ENCODE measurements around the gene RABGAP1. TPM values are rescaled to one million over a fixed set of nuclear protein-coding genes. Genes with fewer than 3 reads are reported as not detected.

Gene RABGAP1
- total RNA-seq, 1 experiment from 2014 or later = 55.4 TPM

GRCh38 chr9:123062351-123063176 is 121.7 kb downstream of the RABGAP1 start:
- no peaks in the 10 kb centered on the region for H3K27me3 ChIP-seq (replicated peaks; ENCODE audit: control insufficient read depth, insufficient read depth, low read length)
- H3K36me3 Mint-ChIP-seq (ENCODE audit: insufficient read depth, unreplicated experiment) = peaks cover 36% of the 10 kb centered on the region
- H3K9me3 ChIP-seq = no peaks in the 10 kb centered on the region
- H3K9me3 Mint-ChIP-seq (ENCODE audit: unreplicated experiment) = no peaks in the 10 kb centered on the region
- no peak for TF ChIP-seq CTCF (IDR thresholded peaks at IDR 0.05; ENCODE audit: insufficient read depth in 1 of 2, low read depth in 1 of 2, low read length in 1 of 2, severe bottlenecking in 1 of 2, unreplicated experiment in 1 of 2)
- H3K4me1 Mint-ChIP-seq (ENCODE audit: low read depth, unreplicated experiment) = no peaks in the 10 kb centered on the region
- CTCF ChIA-PET = no interaction called here
- DNase-seq = no peak
- H3K36me3 ChIP-seq (ENCODE audit: control insufficient read depth, insufficient read depth, low read length) = no peaks in the 10 kb centered on the region
- no peaks in the 10 kb centered on the region for H3K27me3 Mint-ChIP-seq (ENCODE audit: insufficient read depth, unreplicated experiment)
- H3K27ac Mint-ChIP-seq (ENCODE audit: unreplicated experiment) = no peak overlapping the region
- no peak overlapping the region for H3K4me3 ChIP-seq (ENCODE audit: low read depth, low read length)
- POLR2A ChIA-PET = no interaction called here
- intact Hi-C loops (cut with micrococcal nuclease; ENCODE audit: unreplicated experiment) = no loop called here
- peaks cover 5% of the 10 kb centered on the region; the same call in 1 of the 2 replicates for H3K4me1 ChIP-seq
- BruUV-seq (replicated peaks) = no TSS peak
- no peak overlapping the region for H3K4me3 Mint-ChIP-seq (ENCODE audit: unreplicated experiment)

- no peaks in the 10 kb centered on the region for H3K9me3 Mint-ChIP-seq (ENCODE audit: unreplicated experiment)
- no peak overlapping the region for H3K4me3 Mint-ChIP-seq (ENCODE audit: unreplicated experiment)
- Histone ChIP-seq H3K4me1 (peaks cover 5% of the 10 kb centered on the region; the same call in 1 of the 2 replicates), H3K27me3 (replicated peaks; ENCODE audit: control insufficient read depth, insufficient read depth, low read length) (no peaks in the 10 kb centered on the region), H3K9me3 (no peaks in the 10 kb centered on the region), H3K4me3 (ENCODE audit: low read depth, low read length) (no peak overlapping the region), H3K36me3 (ENCODE audit: control insufficient read depth, insufficient read depth, low read length) (no peaks in the 10 kb centered on the region)
- H3K27me3 Mint-ChIP-seq (ENCODE audit: insufficient read depth, unreplicated experiment) = no peaks in the 10 kb centered on the region
- no TSS peak for BruUV-seq (replicated peaks)
- no peaks in the 10 kb centered on the region for H3K4me1 Mint-ChIP-seq (ENCODE audit: low read depth, unreplicated experiment)
- intact Hi-C loops (cut with micrococcal nuclease; ENCODE audit: unreplicated experiment) = no loop called here
- POLR2A ChIA-PET = no interaction called here
- TF ChIP-seq CTCF (IDR thresholded peaks at IDR 0.05; ENCODE audit: insufficient read depth in 1 of 2, low read depth in 1 of 2, low read length in 1 of 2, severe bottlenecking in 1 of 2, unreplicated experiment in 1 of 2) = no peak
- DNase-seq = no peak
- no peak overlapping the region for H3K27ac Mint-ChIP-seq (ENCODE audit: unreplicated experiment)
- CTCF ChIA-PET = no interaction called here
- peaks cover 35% of the 10 kb centered on the region for H3K36me3 Mint-ChIP-seq (ENCODE audit: insufficient read depth, unreplicated experiment)
These were observed 122.4 kb downstream of the RABGAP1 start for GRCh38 chr9:123063177-123063598.

GRCh38 chr9:123063896-123064295 is 123.1 kb downstream of the RABGAP1 start:
- intact Hi-C loops (cut with micrococcal nuclease; ENCODE audit: unreplicated experiment) = no loop called here
- Mint-ChIP-seq H3K36me3 (ENCODE audit: insufficient read depth, unreplicated experiment) (peaks cover 36% of the 10 kb centered on the region), H3K27me3 (ENCODE audit: insufficient read depth, unreplicated experiment) (no peaks in the 10 kb centered on the region), H3K27ac (ENCODE audit: unreplicated experiment) (no peak overlapping the region), H3K4me1 (ENCODE audit: low read depth, unreplicated experiment) (no peaks in the 10 kb centered on the region), H3K9me3 (ENCODE audit: unreplicated experiment) (no peaks in the 10 kb centered on the region), H3K4me3 (ENCODE audit: unreplicated experiment) (no peak overlapping the region)
- peaks cover 5% of the 10 kb centered on the region; the same call in 1 of the 2 replicates for H3K4me1 ChIP-seq
- no peaks in the 10 kb centered on the region for H3K36me3 ChIP-seq (ENCODE audit: control insufficient read depth, insufficient read depth, low read length)
- no peak for TF ChIP-seq CTCF (IDR thresholded peaks at IDR 0.05; ENCODE audit: insufficient read depth in 1 of 2, low read depth in 1 of 2, low read length in 1 of 2, severe bottlenecking in 1 of 2, unreplicated experiment in 1 of 2)
- BruUV-seq (replicated peaks) = no TSS peak
- ChIA-PET POLR2A (no interaction called here), CTCF (interaction anchor here (0.7 kb wide), 1 partner anchor 156 kb away, joined by 3 read pairs; no protein-coding TSS in a partner anchor)
- no peaks in the 10 kb centered on the region for H3K9me3 ChIP-seq
- H3K27me3 ChIP-seq (replicated peaks; ENCODE audit: control insufficient read depth, insufficient read depth, low read length) = no peaks in the 10 kb centered on the region
- DNase-seq = no peak
- no peak overlapping the region for H3K4me3 ChIP-seq (ENCODE audit: low read depth, low read length)
